NCI-H510A treated with DMSO at 0.1 percent for 48 hours (cell line): ENCODE data around the gene MMADHC.
A peak's percentile ranks its signal among the peaks of the same experiment; 100 is the strongest.
"Not testable (repeated sequence)": the region's sequence is repeated elsewhere in the genome, so short reads cannot be mapped to it uniquely, and the experiment has no call there.

Experiments used
- DNase-seq: peaks from one replicate; lab custom pipeline; 2025; lab: John Stamatoyannopoulos, UW

MMADHC gene

GRCh38 chr2:149595056-149595963, 7.7 kb upstream of the MMADHC start:
- no peak for DNase-seq

GRCh38 chr2:149594411-149594810, 6.8 kb upstream of the MMADHC start:
- no peak for DNase-seq

GRCh38 chr2:149587950-149588487, 444 bp upstream of the MMADHC start:
- no peak for DNase-seq

GRCh38 chr2:149586898-149587219, 716 bp downstream of the MMADHC start:
- DNase-seq = no peak

GRCh38 chr2:149586063-149586462, 1.5 kb downstream of the MMADHC start:
- DNase-seq = no peak

GRCh38 chr2:149585166-149585885, 2.2 kb downstream of the MMADHC start:
- no peak for DNase-seq

GRCh38 chr2:149579972-149580882, 7.3 kb downstream of the MMADHC start:
- no peak for DNase-seq

GRCh38 chr2:149577269-149577668, 10.3 kb downstream of the MMADHC start:
- DNase-seq = no peak

GRCh38 chr2:149575752-149576151, 11.8 kb downstream of the MMADHC start:
- no peak for DNase-seq

GRCh38 chr2:149575277-149575676, 12.3 kb downstream of the MMADHC start:
- no peak for DNase-seq

GRCh38 chr2:149573760-149574159, 13.8 kb downstream of the MMADHC start:
- DNase-seq = no peak

- no peak for DNase-seq
These were observed 15.2 kb downstream of the MMADHC start for GRCh38 chr2:149572102-149572953.

- no peak for DNase-seq
These were observed 19.4 kb downstream of the MMADHC start for GRCh38 chr2:149568138-149568537.

- no peak for DNase-seq
These were observed 20.9 kb downstream of the MMADHC start for GRCh38 chr2:149566652-149567051.

GRCh38 chr2:149565625-149566024, 21.9 kb downstream of the MMADHC start:
- DNase-seq = not testable (repeated sequence)

GRCh38 chr2:149564983-149565382, 22.6 kb downstream of the MMADHC start:
- no peak for DNase-seq

GRCh38 chr2:149564097-149564496, 23.5 kb downstream of the MMADHC start:
- DNase-seq = no peak

GRCh38 chr2:149562324-149562723, 25.3 kb downstream of the MMADHC start:
- DNase-seq = peak; percentile 57

- DNase-seq = peak; percentile 45
These were observed 26.2 kb downstream of the MMADHC start for GRCh38 chr2:149561309-149561926.

- no peak for DNase-seq
These were observed 28.1 kb downstream of the MMADHC start for GRCh38 chr2:149559341-149560068.
